ENCODE results near the gene SLC25A13.

SLC25A13 gene

DNA sequence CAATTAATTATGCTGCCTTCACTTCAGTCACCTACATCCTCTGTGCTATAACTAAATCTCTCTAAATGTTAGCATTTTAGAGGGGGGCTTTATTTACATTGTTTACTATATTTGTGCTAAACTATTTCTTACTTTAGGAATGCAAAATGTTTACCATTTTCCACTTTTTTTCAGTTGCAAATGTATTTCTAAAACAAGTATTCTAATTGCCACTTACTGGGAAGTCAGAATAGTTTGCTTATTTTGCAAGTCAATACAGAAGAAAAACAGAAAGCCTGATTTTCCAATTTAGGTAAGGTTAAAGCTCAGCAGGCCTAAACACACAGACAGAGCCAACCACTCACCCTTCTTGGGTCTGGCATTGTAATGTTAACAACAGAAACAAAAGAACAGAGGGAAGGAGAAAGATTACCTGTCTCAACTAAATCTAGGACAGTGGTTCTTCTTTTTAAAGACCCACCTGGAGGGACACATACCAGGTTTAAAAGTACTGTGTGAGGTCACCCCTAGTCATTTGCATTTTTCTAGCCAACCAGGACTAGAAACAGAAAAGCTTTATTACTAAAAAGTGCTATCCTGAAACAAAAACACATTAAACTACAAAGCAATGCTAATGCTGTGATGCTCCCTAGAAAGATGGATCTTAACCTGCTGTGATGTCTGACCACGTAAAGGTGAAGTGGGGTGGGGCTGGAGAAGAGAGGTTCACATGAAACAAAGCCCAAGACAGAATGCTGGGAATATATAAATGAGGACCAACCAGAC is 178.2 kb downstream of the SLC25A13 start:
- no peak for DNase-seq

DNA sequence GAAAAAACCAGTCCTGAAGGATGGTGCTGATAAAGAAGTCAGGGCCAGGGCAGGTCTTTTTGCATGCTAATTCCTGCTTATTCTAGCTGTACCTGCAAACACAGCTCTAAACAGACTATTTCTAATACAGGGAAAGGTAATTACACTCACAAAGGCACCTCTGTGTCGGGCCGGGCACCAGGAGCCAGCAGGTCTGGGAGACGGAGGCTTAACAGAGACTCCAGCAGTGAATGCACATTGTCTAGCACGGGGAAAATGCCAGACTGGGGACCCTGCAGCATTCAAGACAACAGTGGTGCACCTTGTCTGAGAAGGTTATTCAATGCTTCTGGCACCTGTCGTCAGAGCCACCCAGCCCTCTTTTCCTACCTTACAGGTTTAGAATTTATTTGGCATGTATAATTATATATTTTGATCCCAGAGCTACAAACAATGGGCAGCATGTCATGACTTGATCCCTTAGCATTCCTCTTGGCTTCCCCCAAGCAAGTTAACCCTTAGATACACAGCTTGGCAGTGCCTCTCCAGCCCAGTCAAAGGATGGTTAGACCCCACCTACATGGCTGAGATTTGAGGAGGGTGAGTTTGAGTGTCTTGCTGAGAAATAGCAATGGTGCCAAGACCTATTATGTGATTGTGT is 185.2 kb downstream of the SLC25A13 start:
- DNase-seq: no peak

DNA sequence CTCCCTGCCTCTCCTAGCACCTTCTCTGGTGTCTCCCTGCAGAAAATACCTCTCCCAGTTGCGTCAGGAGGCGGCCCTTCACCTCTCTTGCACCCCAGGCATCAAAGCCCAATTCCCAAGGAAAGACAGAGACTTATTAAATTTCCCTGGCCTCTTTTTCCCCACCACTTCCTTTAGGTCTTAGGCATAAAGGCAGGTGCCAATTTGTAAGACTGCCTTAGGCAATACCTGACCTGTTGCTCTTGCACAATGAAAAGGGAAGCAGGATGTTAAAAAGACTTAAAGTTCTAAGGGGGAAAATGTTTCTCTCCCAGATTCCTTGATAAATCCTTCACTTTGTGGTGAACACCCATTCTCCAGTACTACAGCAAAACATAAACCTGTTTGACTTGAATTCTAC is 186.7 kb downstream of the SLC25A13 start:
- no peak for DNase-seq

DNA sequence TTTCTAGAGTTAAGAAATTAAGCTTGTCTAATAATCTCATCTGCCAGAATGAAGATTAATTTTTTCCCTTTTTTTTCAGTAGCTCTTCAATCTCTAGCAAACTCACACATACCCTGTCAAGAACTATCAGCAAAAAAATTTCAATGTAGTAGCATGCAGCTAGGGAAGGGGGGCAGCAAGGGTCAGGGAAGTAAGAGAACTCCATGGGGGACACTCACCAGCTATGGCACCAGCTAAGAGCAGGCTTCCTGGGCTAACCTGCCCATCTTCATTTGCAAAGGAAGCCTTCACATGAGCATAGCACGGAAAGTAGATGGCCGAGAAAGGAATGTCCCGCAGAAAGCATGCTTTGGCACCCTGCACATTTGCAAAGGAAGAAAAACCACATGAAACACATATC is 190.4 kb downstream of the SLC25A13 start:
- no peak for DNase-seq

DNA sequence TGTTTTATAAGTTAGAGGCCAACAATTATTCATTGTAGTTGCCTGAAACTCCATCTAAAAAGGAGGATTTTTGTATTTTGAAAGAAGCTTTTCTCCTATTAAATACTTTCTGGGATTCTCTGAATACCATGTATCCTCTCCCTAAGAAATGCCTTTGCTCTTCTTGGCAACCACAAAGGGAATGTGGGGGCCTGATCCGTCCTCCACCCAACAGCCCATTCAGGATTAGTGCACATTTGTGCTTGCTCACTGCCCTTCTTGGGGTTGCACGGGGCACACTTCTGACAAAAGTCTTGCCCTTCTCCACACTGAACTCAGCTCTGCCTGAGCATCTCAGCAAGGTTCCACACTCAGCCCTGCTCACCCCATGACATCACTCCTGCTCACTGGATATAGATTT is 194.2 kb downstream of the SLC25A13 start:
- DNase-seq: no peak

DNA sequence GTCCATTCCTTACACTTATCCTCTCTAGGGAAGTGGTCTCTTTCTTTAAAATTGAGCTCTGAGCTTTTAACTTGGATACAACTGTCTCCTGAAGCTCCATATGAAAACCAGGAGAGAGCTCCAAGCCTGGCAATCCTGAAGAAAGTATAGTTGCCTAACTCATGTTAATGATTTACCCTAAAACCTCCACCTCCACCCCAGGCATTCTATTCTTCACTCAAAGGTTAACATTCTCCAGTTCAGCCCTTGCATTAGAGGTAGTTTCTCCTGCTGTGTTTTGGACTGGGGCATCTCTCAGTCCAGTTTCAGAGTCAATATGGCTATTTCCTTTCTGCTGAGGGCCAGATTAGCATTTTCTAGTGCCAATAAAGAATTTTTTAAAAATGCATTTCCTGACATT is 195.5 kb downstream of the SLC25A13 start:
- DNase-seq: no peak

DNA sequence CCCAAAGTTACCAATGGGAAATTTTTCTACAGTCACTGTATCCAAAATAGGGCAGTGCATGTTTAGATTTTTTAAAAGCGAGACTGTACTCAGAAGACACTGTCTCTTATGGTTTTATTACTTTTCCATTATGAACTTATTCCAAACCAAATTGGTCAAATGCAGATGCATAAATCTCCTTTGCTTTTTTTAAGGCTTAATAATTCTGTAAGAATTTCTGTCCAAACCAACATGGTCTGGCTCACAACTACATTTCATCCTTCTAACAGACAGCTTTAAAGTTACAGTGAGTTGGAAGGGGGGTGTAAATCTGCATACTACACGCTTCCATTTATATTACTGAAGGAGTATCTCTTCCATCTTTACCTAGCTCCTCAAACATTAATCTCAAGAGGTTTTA is 199.2 kb downstream of the SLC25A13 start:
- DNase-seq: no peak

DNA sequence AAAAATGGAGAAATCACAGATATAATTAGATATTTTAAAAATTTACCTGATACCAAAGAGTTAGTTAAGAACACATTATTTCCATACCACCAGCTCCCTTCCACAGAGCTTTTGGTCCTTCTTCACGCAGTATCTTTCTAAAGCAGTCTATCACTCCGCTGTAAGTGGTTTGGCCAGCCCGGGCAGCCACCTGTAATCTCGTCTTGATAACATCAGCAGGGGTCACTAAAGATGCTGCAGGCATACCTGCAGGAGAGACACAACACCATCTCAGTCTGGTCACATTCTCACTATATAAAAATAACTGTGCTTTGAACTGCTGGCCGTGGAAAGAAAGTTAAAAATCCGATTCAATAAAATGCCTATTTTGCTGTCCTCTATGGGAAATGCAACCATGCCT is 200.1 kb downstream of the SLC25A13 start:
- DNase-seq: no peak

DNA sequence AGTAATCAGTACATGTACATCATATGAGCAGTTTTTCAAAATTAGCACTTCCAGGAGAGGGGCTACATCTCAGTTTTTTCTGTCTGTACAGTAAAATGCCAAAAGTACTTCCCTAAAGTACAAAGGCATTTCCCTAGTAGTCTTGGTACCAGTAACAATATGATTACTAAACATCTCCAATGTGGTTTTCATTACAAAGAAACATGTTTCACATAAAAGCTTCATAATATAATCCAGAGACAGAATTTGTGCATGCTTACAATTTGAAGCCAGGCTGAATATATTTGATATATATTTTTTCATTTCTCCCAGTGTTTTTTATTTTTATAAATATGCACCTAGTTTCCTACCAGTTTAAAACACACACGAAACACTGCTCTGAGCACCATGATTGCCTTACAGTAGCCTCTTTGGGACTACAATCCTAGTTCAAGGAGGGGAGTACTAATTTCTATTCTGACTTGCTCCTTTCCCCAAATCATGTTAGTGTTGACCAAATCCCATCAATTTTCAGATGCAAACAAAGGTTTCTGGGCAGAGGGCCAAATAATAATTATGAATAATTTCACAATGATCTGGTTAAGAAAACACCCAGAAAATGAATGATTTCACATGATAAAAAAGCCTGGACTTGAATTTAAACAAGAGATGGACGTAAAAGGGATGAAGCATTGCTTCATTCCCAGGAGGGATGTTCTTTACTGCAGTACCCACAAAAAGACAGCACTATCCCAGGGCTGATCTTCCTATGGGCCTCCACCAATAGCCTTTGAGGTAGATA is 201.3 kb downstream of the SLC25A13 start:
- DNase-seq: no peak

DNA sequence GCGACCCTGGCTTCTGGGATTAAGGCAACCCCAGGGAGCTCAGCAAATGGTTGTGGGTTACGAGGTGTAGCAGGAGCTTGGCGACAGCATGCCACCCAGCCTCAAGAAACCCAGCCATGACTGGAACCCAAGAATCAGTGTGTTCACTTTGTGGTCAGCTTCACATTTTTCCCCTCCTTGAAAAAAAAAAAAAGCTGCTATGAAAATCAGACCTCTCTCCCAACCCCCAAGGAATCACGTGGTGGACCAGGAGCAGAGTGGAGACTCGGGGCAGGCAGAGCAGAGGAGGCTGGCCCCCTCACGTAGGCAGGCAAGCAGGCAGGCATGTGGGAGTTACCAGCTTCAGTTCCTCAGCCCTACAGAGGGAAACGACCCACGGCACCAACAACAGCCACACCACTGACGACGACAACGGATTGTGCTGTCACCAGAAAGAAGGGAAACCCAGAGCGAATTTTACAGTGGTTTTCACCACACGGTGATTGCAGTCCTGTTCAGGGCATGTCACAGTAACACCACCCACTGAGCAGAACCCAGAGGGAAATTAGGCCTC is 203.4 kb downstream of the SLC25A13 start:
- DNase-seq: no peak

DNA sequence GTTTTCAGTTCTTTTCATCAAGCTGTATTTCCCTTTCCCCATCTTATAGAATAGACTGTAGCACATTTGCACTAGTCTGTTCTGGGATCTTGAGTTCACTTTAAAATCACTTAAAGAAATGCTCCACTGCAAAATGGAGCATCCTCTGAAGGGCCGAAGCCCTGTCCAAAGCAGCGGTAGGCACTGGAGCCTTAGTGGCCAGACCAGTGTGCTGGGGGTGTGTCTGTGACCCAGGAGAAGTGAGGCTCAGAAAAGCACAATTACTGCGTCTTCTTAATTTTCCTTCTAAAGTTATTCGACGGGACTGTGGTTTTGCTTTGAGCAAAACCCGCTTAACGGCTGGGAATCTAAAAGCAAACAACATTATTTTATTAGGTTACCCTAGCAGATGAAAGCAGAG is 205.7 kb downstream of the SLC25A13 start:
- DNase-seq: no peak

DNA sequence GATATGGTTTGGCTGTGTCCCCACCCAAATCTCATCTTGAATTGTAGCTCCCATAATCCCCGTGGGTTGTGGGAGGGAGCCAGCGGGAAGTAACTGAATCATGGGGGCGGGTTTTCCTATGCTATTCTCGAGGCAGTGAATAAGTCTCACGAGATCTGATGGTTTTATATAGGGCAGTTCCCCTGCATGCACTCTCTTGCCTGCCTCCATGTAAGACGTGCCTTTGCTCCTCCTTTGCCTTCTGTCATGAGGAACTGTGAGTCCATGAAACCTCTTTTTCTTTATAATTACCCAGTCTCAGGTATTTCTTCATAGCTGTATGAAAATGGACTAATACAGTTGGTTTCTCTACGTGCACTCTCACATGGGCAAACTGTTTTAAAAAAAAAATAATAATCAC is 207.7 kb downstream of the SLC25A13 start:
- DNase-seq: no peak

DNA sequence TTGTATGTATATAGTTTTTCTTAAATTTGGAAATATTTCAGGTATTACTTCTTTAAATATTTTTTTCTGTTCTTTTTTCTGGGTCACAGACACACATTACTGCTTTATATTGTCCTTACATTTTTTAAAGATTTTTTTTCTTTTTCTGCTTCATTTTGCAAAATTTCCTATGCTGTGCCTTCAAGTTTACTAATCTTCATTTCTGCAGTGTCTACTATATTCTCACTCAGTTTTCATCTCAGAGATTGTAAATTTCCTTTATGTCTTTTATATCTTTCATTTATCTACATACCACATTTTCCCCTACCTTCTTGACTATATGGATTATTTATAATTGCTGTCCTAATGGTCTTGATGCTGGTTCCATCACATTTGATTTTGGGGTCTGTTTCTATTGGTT is 210.5 kb downstream of the SLC25A13 start:
- no peak for DNase-seq

DNA sequence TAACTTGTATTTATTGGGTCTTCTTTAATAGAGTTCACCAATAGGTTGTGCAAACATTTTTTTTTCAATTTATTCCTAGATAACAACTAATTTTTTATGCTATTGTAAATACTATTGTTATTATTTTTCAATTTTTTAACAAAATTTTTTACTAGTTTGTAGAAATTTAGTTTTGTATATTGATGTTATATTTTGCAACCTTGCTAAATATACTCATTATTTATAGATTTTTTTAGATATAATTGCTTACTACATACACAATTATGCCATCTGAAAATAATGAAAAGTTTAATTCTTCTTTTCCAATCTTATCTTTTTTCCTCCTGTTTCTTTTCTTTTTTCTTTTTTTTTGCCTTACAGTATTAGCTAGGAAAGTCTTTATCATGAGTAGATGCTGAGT is 216.9 kb downstream of the SLC25A13 start:
- no peak for DNase-seq

DNA sequence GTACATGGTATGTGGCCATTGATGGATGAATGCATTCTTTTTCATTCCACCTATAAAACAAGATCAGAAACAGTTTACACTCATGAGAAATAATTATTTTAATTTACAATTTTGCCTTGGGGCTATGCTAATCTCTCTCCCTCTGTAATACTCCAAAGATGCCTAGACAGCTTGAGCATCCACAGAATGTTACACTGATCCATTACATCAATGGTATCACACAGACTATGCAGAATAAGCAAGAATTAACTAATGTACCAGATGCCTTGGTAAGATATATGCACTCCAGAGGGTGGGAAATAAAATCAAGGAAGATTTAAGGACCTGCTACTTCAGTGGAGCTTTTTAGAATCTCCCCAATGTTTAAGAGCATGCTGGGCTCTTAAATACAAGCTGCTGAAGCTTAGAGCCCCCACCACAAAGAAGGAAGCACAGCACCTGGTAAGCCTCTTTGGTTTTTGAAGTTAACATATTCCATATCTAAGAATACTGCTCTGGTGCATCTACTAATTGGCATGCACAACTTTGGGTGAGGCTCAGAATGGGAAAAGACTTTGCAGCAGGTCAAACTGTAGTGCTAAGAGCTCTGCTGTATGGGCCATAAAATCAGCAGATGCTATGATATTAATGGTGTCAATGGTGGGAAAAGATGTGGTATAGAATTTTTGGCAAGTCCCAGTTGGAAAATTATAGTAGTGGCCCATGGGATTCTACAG is 219.6 kb downstream of the SLC25A13 start:
- DNase-seq: no peak

DNA sequence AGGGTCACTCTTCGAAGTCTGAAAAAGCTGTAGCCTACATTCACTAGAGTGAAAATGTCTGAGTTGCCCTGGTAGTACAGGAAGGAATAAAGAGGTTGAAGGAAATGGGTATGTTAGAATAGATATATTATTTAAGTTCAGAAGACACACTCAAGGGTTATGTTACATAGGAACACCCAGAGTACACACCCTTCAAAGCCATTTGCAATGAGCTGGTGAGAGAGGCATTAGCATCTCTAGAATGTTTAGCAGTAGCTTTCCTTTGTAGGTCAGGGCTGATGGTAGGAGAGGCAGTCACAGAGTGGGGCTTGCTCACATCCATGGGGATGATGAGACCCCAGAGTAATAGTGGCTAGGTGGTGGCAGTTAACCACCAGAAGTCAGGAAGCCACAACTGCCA is 221.2 kb downstream of the SLC25A13 start:
- DNase-seq: no peak

DNA sequence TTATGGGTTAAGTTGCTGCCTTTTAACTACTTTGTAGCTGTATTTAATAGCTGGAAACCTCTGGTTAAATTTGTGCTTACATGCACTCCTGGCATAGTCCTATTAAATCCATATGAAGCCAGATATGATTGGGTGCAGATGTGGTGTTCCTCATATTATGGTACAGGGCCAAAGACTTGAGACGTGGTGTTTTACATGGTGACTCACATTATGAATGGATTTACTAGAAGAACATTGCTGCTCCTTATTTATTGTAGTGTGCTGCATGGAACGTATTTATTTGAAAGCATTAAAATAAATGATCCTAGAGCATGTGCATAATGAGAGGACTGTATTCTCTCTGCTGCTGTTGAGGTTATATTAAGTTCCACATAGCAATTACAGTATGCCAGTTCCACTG is 224.1 kb downstream of the SLC25A13 start:
- DNase-seq: no peak

DNA sequence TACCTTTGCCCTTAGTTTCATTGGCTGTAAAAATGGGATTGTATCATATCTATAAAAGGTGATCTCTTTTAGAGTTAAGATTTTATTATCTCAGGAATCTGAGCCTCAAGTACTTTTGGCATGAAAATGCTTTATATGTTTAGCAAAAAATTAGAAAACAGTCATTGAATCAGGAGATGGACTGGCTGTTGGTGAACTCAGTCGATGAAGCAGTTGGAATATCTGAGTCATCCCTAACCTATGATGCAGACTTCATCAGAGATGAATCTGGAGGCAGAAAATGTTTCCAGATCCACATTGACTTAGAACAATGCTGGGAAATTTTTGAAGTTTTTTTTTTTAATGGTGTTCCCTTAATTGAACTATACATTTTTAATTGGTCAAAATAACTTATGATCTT is 228.5 kb downstream of the SLC25A13 start:
- DNase-seq: no peak

DNA sequence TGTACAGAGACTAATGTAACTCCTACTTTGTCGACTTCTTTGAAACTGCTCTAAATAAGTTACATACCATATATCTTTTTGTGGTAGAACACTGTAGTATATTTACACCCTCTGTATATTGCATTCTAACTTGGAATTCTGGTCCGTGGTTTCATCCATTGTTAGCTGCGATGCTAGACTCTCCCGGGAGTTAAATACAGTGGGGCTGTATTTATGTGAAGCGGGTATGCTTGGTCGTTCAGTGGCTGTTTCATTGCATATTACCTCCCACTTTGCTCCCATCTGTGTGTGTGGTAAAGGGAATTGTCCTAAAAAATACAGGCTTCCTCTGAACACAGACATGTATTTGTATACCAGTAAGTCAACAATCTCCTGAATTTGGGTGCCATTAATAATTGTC is 231.1 kb downstream of the SLC25A13 start:
- no peak for DNase-seq

DNA sequence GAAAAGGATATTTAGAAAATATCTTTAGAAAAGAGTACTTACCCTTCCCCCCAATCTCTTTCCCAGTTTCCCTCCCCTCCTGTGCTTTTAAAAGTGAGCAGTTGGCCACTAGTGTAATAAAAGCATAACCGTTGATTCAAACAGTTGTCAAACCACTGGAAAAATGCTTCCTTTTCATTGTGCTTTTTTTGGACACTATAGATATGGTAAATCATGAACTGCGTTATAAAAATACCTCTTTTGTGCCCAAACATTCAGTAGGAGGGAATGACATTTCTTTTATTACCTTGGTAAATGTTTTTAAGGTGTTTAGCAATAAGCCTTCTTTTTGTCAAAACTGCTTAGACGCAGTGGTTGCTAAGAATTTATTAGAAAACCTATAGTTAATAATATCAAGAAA is 232.4 kb downstream of the SLC25A13 start:
- no peak for DNase-seq

DNA sequence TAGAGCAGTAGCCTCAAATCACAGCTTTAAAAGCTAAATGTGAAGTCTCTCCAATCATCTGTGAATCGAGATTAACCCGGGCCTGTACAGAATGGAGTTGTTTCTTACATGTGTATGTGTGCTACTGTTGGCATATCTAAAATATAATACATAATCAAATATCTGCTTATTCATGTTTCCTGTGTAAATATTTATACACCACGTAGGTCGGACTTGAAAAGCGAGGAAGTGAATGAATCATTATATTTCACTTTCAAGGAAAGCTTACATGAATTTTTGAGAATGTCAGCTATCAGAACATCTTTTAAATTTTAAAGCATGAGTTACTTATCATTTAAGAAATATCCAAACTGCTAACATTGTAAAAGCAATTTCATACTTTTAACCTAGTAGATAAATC is 233.3 kb downstream of the SLC25A13 start:
- DNase-seq: no peak

DNA sequence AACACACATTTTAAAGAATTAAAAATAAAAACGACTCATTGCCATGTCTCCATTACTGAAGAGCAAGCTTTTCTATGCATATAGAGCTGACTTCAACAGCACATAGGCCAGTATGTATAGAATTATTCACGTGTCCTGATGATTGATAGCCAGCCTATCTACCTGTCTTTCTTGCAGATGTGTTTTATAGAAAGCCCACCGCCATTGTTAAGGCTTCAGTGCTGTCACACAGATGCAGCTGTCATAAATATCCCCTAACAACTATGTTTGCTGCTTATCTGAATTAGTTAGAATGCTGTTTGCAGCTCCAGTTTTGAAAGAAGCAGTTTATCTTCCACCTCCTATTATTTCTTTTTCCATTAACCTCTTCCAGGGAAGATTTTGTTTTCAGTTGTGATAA is 235.9 kb downstream of the SLC25A13 start:
- no peak for DNase-seq

DNA sequence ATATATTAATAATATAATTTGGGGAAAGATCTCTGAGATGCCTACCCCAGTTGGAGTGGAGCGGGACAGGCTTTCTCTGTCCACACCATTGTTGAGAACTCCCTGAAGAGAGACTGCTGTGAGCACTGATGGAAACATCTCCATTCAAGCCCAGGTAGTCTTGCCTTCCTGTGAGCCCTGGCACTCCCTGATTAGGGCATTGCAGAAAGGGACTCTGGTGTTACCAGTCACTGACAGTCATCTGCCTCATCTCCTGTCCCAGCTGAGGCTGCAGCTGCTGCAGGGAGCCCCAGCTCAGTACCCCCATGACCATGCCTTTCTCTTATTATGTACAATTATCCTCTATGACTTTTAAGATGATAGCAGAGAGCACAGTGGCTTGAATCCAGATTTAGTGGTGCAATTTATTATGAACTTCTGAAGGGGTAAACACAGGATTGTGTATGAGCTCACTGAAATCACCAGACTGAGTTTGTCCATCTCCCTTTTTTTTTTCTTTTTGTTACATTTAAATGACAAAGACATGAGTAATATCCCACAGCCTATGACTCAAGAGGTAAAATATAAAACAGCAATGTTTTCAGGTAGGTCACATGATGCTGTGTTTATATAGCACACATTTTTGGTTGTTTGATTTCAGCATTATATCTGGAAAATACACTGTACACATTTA is 236.9 kb downstream of the SLC25A13 start:
- DNase-seq: no peak

Data from suppressor macrophage treated with lipopolysaccharide for 1 hour (primary cell).